Hepatocyte (in vitro differentiated cells): Measurements from ENCODE around the gene NHS.

Source experiments
- EZH2 ChIP-seq: fragments of 200-600 bp; sonication (generic); IDR thresholded peaks from 2 replicates; pipeline ENCODE4 v1.6.1; 2016; ENCODE audit warnings: antibody characterized with exemption, mild to moderate bottlenecking, borderline replicate concordance
- EZH2phosphoT487 ChIP-seq: fragments of 200-600 bp; sonication (generic); IDR thresholded peaks from one replicate; pipeline ENCODE4 v1.6.1; 2018; ENCODE audit warnings: antibody characterized with exemption, mild to moderate bottlenecking, low read depth, moderate library complexity; ENCODE audit not compliant: unreplicated experiment, severe bottlenecking
- TF ChIP-seq, protein P1 (sequence below): fragments of 200-600 bp; sonication (generic); IDR thresholded peaks from 2 replicates; pipeline ENCODE4 v1.5.1; 2016; ENCODE audit warnings: antibody characterized with exemption, mild to moderate bottlenecking; ENCODE audit not compliant: poor library complexity

DNA sequence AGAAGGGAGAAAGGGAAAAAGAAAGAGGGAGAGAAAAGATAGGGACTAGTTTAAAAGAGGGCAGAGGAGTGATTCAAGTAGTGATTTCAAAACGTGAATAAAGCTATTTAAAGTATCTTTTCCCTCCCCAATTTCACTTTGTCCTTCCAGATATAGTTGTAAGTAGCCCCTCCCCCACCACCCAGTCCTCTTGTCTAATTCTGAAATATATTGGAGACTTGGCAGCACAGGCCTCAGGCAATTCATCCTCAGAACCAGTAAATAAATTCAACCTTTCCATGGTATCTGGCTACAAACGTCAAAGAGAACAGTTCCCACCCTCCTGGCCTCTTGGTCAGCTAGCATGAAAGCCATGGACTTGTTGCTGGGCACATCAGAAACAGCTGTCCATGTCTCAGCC is 192.8 kb downstream of the NHS start:
- no peak for TF ChIP-seq EZH2phosphoT487
- TF ChIP-seq, protein P1, sequence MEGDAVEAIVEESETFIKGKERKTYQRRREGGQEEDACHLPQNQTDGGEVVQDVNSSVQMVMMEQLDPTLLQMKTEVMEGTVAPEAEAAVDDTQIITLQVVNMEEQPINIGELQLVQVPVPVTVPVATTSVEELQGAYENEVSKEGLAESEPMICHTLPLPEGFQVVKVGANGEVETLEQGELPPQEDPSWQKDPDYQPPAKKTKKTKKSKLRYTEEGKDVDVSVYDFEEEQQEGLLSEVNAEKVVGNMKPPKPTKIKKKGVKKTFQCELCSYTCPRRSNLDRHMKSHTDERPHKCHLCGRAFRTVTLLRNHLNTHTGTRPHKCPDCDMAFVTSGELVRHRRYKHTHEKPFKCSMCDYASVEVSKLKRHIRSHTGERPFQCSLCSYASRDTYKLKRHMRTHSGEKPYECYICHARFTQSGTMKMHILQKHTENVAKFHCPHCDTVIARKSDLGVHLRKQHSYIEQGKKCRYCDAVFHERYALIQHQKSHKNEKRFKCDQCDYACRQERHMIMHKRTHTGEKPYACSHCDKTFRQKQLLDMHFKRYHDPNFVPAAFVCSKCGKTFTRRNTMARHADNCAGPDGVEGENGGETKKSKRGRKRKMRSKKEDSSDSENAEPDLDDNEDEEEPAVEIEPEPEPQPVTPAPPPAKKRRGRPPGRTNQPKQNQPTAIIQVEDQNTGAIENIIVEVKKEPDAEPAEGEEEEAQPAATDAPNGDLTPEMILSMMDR: no peak
- TF ChIP-seq EZH2: no peak
